HepG2 (cell line): ENCODE results near the gene TBC1D32. TPM values are rescaled to one million over a fixed set of nuclear protein-coding genes. Genes with fewer than 3 reads are reported as not detected.

Experiments used
- ATAC-seq: fragments of 200-7000 bp; cut with Tn5 transposase; 3 replicates; pipeline ENCODE4 v1.9.1; 2020; ENCODE audit warnings: mild to moderate bottlenecking, moderate library complexity
- BruUV-seq: library from RNA; stranded (reverse); fragments of 400-500 nt; replicated peaks from 2 replicates; lab custom pipeline; 2021; lab: Mats Ljungman, UMichigan
- CTCF ChIA-PET: fragments of 300-600 bp; formaldehyde crosslinking; extraction: SDS; loops from one replicate; lab custom pipeline; 2021; ENCODE audit warnings: low total read pairs, inconsistent platforms, low intra/inter-chr PET ratio; lab: Yijun Ruan, JAX
- POLR2A ChIA-PET: fragments of 350-600 bp; sonication (Branson Sonifier 250); formaldehyde crosslinking; loops from one replicate; lab custom pipeline; 2020; ENCODE audit warnings: antibody characterized with exemption, inconsistent platforms; lab: Yijun Ruan, JAX
- DNase-seq: peaks from one replicate; pipeline ENCODE4 v3.0.0-alpha.2; 2015; ENCODE audit warnings: low spot score
- FAIRE-seq: peaks from 3 replicates; lab custom pipeline; 2011; peaks lifted over from hg19 to GRCh38; lab: Jason Lieb, UNC
- H2AFZ ChIP-seq: one replicate; pipeline ENCODE4 v1.6.1; 2011; ENCODE audit warnings: low read length, inconsistent platforms
- H3K27ac ChIP-seq: fragments of 300-600 bp; 3 replicates; pipeline ENCODE4 v1.8.0; 2011; ENCODE audit warnings: mixed run types, mild to moderate bottlenecking, mixed read lengths, low read length, inconsistent platforms; ENCODE audit not compliant: insufficient read depth; ENCODE audit errors: extremely low read length
- H3K27me3 ChIP-seq, 2 experiments: fragments of 200-600 bp in 1 of 2; 2 replicates in 1 of 2; 3 replicates in 1 of 2; pipeline versions ENCODE4 v1.6.0 to v1.8.0; 2011; ENCODE audit warnings: low read length in 2 of 2, mild to moderate bottlenecking in 2 of 2, moderate library complexity in 2 of 2, inconsistent platforms in 1 of 2; ENCODE audit not compliant: insufficient read depth in 2 of 2, control insufficient read depth in 1 of 2
- H3K36me3 ChIP-seq, 2 experiments: fragments of 200-600 bp in 1 of 2; replicated peaks in 1 of 2; 2 replicates in 1 of 2; 3 replicates in 1 of 2; pipeline versions ENCODE4 v1.5.1 to v1.8.0; 2011; ENCODE audit warnings: low read length in 2 of 2, inconsistent platforms in 1 of 2; ENCODE audit not compliant: insufficient read depth in 2 of 2, control insufficient read depth in 1 of 2
- H3K4me1 ChIP-seq: 2 replicates; pipeline ENCODE4 v1.5.1; 2012; ENCODE audit warnings: low read length, inconsistent platforms; ENCODE audit not compliant: insufficient read depth
- H3K4me2 ChIP-seq: 2 replicates; pipeline ENCODE4 v1.6.0; 2011; ENCODE audit warnings: low read depth, low read length, inconsistent platforms
- H3K4me3 ChIP-seq, 3 experiments: fragments of 200-600 bp in 1 of 3; sonication (generic), shearing (Covaris generic) in 1 of 3; replicated peaks in 1 of 3; 2 replicates each; pipeline ENCODE4 v1.5.1; 2011 to 2016; ENCODE audit warnings: low read length in 3 of 3, inconsistent platforms in 2 of 3, low read depth in 2 of 3, mild to moderate bottlenecking in 2 of 3, control low read depth in 1 of 3, mixed read lengths in 1 of 3; ENCODE audit not compliant: insufficient read depth in 1 of 3
- H3K79me2 ChIP-seq: one replicate; pipeline ENCODE4 v1.6.1; 2011; ENCODE audit warnings: low read length, inconsistent platforms; ENCODE audit not compliant: insufficient read depth
- H3K9ac ChIP-seq: 2 replicates; pipeline ENCODE4 v1.6.0; 2011; ENCODE audit warnings: mild to moderate bottlenecking, low read depth, low read length, inconsistent platforms; ENCODE audit not compliant: insufficient read depth
- H3K9me3 ChIP-seq: 2 replicates; pipeline ENCODE4 v1.5.1; 2012; ENCODE audit warnings: mild to moderate bottlenecking, low read length
- H4K20me1 ChIP-seq: 2 replicates; pipeline ENCODE4 v1.6.0; 2011; ENCODE audit warnings: inconsistent platforms, mild to moderate bottlenecking, low read length, moderate library complexity; ENCODE audit not compliant: insufficient read depth
- PAWR ChIP-seq: sonication (generic); formaldehyde crosslinking; IDR thresholded peaks from 2 replicates; pipeline ENCODE4 v1.4.0; 2020; ENCODE audit warnings: missing genetic modification reagents, mild to moderate bottlenecking, borderline replicate concordance
- PHF5A ChIP-seq: IDR thresholded peaks from one replicate; pipeline ENCODE4 v1.6.1; 2018; ENCODE audit warnings: low read depth, missing genetic modification reagents; ENCODE audit not compliant: unreplicated experiment
- SP2 ChIP-seq: sonication (generic); formaldehyde crosslinking; IDR thresholded peaks from 2 replicates; pipeline ENCODE4 v1.5.1; 2020; ENCODE audit warnings: mild to moderate bottlenecking, missing genetic modification reagents
- ZBTB21 ChIP-seq: sonication (generic); formaldehyde crosslinking; IDR thresholded peaks from 2 replicates; pipeline ENCODE4 v1.4.0; 2020; ENCODE audit warnings: missing genetic modification reagents
- ZNF441 ChIP-seq: sonication (generic); formaldehyde crosslinking; IDR thresholded peaks from 2 replicates; pipeline ENCODE4 v1.7.0; 2021; ENCODE audit warnings: missing genetic modification reagents, borderline replicate concordance
- WGBS: methylation state at CpG from one replicate; pipeline ENCODE4 v1.1.6; 2017; ENCODE audit warnings: low lambda C conversion rate; 5-methylcytosine and 5-hydroxymethylcytosine counted together
- in situ Hi-C: cut with HindIII; loops from 2 replicates; pipeline ENCODE4 v1.10.0; 2017; ENCODE audit warnings: low pct_unique_long_range_greater_than_20kb; ENCODE audit not compliant: extremely low pct_ligation_motif_present
- intact Hi-C: fragments of 100-400 bp; cut with micrococcal nuclease; formaldehyde crosslinking; loops from one replicate; pipeline ENCODE4 v1.10.0; 2022; ENCODE audit not compliant: unreplicated experiment
- polyA plus RNA-seq, 8 experiments: library from polyadenylated mRNA; depleted of rRNA in 3 of 8; stranded (reverse) in 7 of 8; unstranded in 1 of 8; fragments of >200 nt; fragmentation: Illumina TruSeq in 4 of 8; extraction: Trizol in 4 of 8; gene quantifications; 2 replicates each; pipeline versions ENCODE4 v1.2.1 to v1.2.3, GENCODE V29; 2011 to 2016; ENCODE audit warnings: low read depth in 4 of 8, missing spikeins in 1 of 8, mixed read lengths in 1 of 8; ENCODE audit not compliant: insufficient read depth in 1 of 8
- total RNA-seq, 5 experiments: library from RNA; depleted of rRNA; stranded (reverse); fragments of >200 nt; fragmentation: Illumina TruSeq; extraction: Trizol; gene quantifications; 2 replicates each; pipeline ENCODE4 v1.2.3, GENCODE V29; 2016; ENCODE audit warnings: low read depth in 1 of 5

The TBC1D32 gene
- total and polyA plus RNA-seq, 2 of the 13 experiments (the other 11 are each of a cell fraction or from before 2014, with no cell fraction given): 2.0 to 4.8 TPM

DNA sequence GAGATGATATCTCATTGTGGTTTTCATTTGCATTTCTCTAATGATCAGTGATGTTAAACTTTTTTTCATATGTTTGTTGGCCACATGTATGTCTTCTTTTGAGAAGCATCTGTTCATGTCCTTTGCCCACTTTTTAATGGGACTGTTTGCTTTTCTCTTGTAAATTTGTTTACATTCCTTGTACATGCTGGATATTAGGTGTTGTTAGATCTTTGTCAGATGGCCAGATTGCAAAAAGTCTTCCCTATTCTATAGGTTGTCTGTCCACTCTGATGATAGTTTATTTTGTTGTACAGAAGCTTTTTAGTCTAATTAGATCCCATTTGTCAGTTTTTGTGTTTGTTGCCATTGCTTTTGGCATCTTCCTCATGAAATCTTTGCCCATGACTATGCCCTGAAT lies 172.4 kb downstream of the TBC1D32 start:
- no peak overlapping the region for H3K27ac ChIP-seq
- H3K79me2 ChIP-seq: no peaks in the 10 kb centered on the region
- H3K4me1 ChIP-seq: no peaks in the 10 kb centered on the region
- H3K4me2 ChIP-seq: no peak overlapping the region
- ATAC-seq (no peak), FAIRE-seq (no peak), DNase-seq (no peak)
- POLR2A ChIA-PET: no interaction called here
- H4K20me1 ChIP-seq: no peaks in the 10 kb centered on the region
- peaks cover 28% of the 10 kb centered on the region for H3K9me3 ChIP-seq
- H3K4me3 ChIP-seq: no peak overlapping the region
- in situ Hi-C loops: no loop called here
- H2AFZ ChIP-seq: no peak overlapping the region
- no peaks in the 10 kb centered on the region for H3K36me3 ChIP-seq
- intact Hi-C loops: no loop called here
- no peaks in the 10 kb centered on the region for H3K27me3 ChIP-seq
- BruUV-seq: no TSS peak
- CTCF ChIA-PET: no interaction called here
- TF ChIP-seq PAWR: no peak
- H3K9ac ChIP-seq: no peak overlapping the region

DNA sequence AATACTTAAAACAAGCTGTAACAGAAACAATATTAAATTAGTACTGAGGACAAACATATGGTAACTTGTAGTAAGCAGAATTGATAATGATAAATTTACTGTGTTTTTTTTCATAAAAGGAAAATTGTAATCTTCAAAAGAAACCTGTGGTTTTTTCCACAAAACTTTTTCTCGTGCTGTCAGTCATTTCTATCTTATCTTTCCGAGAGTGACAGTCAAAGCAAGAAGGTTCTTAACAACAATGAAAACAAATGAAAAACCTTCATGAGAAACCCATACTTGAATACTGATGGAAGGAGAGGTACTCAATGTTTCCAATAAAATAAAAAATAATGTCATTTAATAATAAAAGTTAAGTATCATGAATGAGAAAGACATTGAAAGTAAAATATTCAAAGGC lies 174.0 kb downstream of the TBC1D32 start:
- DNase-seq (no peak), FAIRE-seq (no peak), ATAC-seq (no peak)
- Histone ChIP-seq H3K27me3 (no peaks in the 10 kb centered on the region), H2AFZ (no peak overlapping the region), H3K9ac (no peak overlapping the region), H3K4me3 (no peak overlapping the region), H3K9me3 (peaks cover 44% of the 10 kb centered on the region), H3K4me2 (no peak overlapping the region), H4K20me1 (no peaks in the 10 kb centered on the region), H3K27ac (no peak overlapping the region), H3K4me1 (no peaks in the 10 kb centered on the region), H3K36me3 (no peaks in the 10 kb centered on the region), H3K79me2 (no peaks in the 10 kb centered on the region)
- WGBS: 20% methylated on average over 2 of the region's 2 CpGs
- ChIA-PET CTCF (no interaction called here), POLR2A (no interaction called here)
- in situ Hi-C loops (no loop called here), intact Hi-C loops (no loop called here)
- no TSS peak for BruUV-seq
- TF ChIP-seq PHF5A (CRISPR knock-in tag): no peak
- TF ChIP-seq SP2 (CRISPR knock-in tag): no peak
- TF ChIP-seq ZBTB21 (CRISPR knock-in tag): no peak
- TF ChIP-seq ZNF441: no peak
